Muscle of leg (tissue), 11 donors: ENCODE results near the gene ZNF521. TPM values are rescaled to one million over a fixed set of nuclear protein-coding genes. Genes with fewer than 3 reads are reported as not detected.
A peak's percentile ranks its signal among the peaks of the same experiment; 100 is the strongest.

Experiments
- DNase-seq: peaks from one replicate; pipeline ENCODE4 v3.0.0; 2013
- H3K27ac ChIP-seq: one replicate; pipeline ENCODE4 v1.5.1; 2013; ENCODE audit warnings: mild to moderate bottlenecking, low read length, control low read depth
- H3K27me3 ChIP-seq: one replicate; pipeline ENCODE4 v1.6.1; 2013; ENCODE audit warnings: low read length; ENCODE audit not compliant: control insufficient read depth, insufficient read depth
- H3K36me3 ChIP-seq: one replicate; pipeline ENCODE4 v1.6.1; 2013; ENCODE audit warnings: low read length; ENCODE audit not compliant: control insufficient read depth, insufficient read depth
- H3K4me1 ChIP-seq: one replicate; pipeline ENCODE4 v1.6.1; 2013; ENCODE audit warnings: low read length; ENCODE audit not compliant: control insufficient read depth, insufficient read depth
- H3K4me3 ChIP-seq: one replicate; pipeline ENCODE4 v1.5.1; 2013; ENCODE audit warnings: low read length, control low read depth
- H3K9me3 ChIP-seq: replicated peaks from 2 replicates; pipeline ENCODE4 v1.6.1; 2013; ENCODE audit warnings: low read depth, low read length; ENCODE audit not compliant: control insufficient read depth
- WGBS: methylation state at CpG from one replicate; pipeline ENCODE4 v1.1.5; 2013; ENCODE audit warnings: missing lambda C conversion rate; ENCODE audit not compliant: insufficient coverage; 5-methylcytosine and 5-hydroxymethylcytosine counted together
- polyA plus RNA-seq, 8 donors: library from polyadenylated mRNA; unstranded; fragments of 120-200 nt; gene quantifications; one replicate each; pipeline versions ENCODE4 v1.2.1 to v1.2.3, GENCODE V29; 2013; ENCODE audit warnings: inconsistent platforms in 1 of 8, low replicate concordance in 1 of 8; ENCODE audit not compliant: insufficient read length in 8 of 8, insufficient read depth in 1 of 8
- total RNA-seq: library from RNA; stranded (reverse); fragments of 120-200 nt; gene quantifications from one replicate; pipeline ENCODE4 v1.2.4, GENCODE V29; 2013

The ZNF521 gene
- total and polyA plus RNA-seq, 9 donors: 29.6 to 67.1 (median 46.1) TPM

- peak overlapping the region; percentile 1 for H3K27ac ChIP-seq
- DNase-seq: peak; percentile 62
- WGBS: no CpG with 5 or more reads among the region's 3 CpGs
- no peak overlapping the region for H3K4me3 ChIP-seq
- H3K4me1 ChIP-seq: peaks cover 3% of the 10 kb centered on the region
- peaks cover 3% of the 10 kb centered on the region for H3K36me3 ChIP-seq
- no peaks in the 10 kb centered on the region for H3K9me3 ChIP-seq
- no peaks in the 10 kb centered on the region for H3K27me3 ChIP-seq
These were observed 37.7 kb downstream of the ZNF521 start for GRCh38 chr18:25314151-25314837.

DNA sequence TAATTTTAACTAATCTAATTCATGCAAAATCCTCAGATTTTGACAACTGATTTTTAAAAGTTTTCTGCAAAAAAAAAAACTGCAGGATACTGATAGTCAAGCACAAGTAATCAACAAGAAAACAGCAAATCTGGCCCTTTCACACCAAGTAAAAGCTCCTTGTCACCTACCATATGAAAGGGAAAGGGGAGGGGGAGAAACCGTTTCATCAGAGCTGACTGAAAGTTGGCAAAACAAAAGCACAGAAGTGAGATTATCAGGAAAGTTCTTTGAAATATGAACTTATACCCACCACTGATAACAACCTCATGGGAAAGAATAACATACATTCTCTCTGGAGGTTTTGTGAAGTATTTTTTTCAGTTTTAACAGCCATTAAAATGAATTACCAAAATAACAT, 38.7 kb downstream of the ZNF521 start:
- Histone ChIP-seq H3K9me3 (no peaks in the 10 kb centered on the region), H3K36me3 (peaks cover 3% of the 10 kb centered on the region), H3K27ac (no peak overlapping the region), H3K4me3 (no peak overlapping the region), H3K27me3 (no peaks in the 10 kb centered on the region), H3K4me1 (peaks cover 3% of the 10 kb centered on the region)
- no peak for DNase-seq
- no CpG with 5 or more reads among the region's 1 CpG for WGBS

DNA sequence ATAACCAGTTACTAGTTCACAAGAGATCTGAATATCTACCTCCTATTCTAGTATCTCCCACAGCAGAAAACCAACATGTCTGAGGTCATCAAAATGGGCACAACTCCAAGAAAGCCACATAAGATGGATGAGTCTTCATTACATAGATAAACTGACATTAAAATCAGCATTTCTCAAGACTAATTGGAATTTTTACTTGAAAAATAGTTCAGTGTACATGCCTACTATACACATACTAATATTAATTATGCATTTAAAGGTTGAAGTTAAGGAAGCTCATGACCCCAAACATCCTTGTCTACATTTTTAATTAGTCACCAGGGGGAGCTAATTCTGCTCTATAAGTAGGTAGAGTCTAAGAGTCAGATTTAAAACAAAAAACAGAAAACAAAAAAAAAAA, 41.9 kb downstream of the ZNF521 start:
- Histone ChIP-seq H3K27me3 (no peaks in the 10 kb centered on the region), H3K27ac (no peak overlapping the region), H3K4me1 (peaks cover 3% of the 10 kb centered on the region), H3K9me3 (no peaks in the 10 kb centered on the region), H3K36me3 (no peaks in the 10 kb centered on the region), H3K4me3 (no peak overlapping the region)
- DNase-seq: no peak

DNA sequence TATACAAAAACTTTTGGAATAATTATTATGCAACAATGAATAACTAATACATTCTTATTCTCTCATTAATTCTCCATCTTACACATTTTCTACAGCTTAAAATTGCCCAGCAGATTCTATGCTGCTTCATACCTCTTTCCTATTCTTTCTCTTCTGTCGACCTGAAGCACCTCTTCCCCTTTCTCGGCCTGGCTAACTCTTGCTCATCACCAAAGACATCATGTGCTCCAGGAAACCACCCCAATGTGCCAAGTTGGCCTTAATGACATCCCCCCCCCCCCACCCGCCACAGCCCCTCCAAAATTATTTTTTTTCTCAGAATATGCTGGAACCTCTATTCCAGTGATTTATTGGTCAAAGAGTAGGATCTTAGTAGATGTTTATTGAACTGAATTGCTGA, 43.6 kb downstream of the ZNF521 start:
- Histone ChIP-seq H3K27me3 (no peaks in the 10 kb centered on the region), H3K9me3 (no peaks in the 10 kb centered on the region), H3K36me3 (peaks cover 2% of the 10 kb centered on the region), H3K27ac (no peak overlapping the region), H3K4me1 (no peaks in the 10 kb centered on the region), H3K4me3 (no peak overlapping the region)
- DNase-seq: no peak
- 100% methylated on average over 2 of the region's 3 CpGs for whole genome bisulfite sequencing

- 100% methylated on average over 1 of the region's 1 CpG for WGBS
- Histone ChIP-seq H3K9me3 (no peaks in the 10 kb centered on the region), H3K27ac (no peak overlapping the region), H3K27me3 (no peaks in the 10 kb centered on the region), H3K36me3 (peaks cover 2% of the 10 kb centered on the region), H3K4me1 (no peaks in the 10 kb centered on the region), H3K4me3 (no peak overlapping the region)
- DNase-seq: no peak
These were observed 44.8 kb downstream of the ZNF521 start for GRCh38 chr18:25307192-25307591.

DNA sequence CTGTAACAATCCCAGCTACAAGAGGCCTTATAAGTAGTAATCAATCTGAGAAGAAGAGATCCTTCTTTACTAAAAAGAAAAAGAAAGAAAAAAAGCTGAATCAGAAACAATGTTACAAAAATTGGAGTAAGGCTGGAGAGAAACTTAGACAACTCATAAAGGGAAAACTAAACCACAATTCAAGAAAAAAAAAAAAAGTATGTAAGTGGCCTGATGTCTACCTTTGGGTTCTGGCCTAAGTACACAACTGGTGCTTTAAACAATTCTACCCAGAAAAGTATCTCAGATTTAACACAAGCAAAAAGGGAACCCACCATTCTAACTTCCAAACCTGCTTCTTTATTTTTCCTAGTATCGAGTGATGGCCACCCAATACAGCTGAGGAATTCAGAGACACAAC, 45.3 kb downstream of the ZNF521 start:
- Histone ChIP-seq H3K9me3 (no peaks in the 10 kb centered on the region), H3K4me3 (no peak overlapping the region), H3K27ac (no peak overlapping the region), H3K36me3 (peaks cover 5% of the 10 kb centered on the region), H3K27me3 (no peaks in the 10 kb centered on the region), H3K4me1 (no peaks in the 10 kb centered on the region)
- WGBS: no CpG with 5 or more reads among the region's 1 CpG
- no peak for DNase-seq

GRCh38 chr18:25305584-25305983, 46.4 kb downstream of the ZNF521 start:
- no peak for DNase-seq
- Histone ChIP-seq H3K27ac (no peak overlapping the region), H3K4me1 (no peaks in the 10 kb centered on the region), H3K27me3 (no peaks in the 10 kb centered on the region), H3K4me3 (no peak overlapping the region), H3K9me3 (no peaks in the 10 kb centered on the region), H3K36me3 (peaks cover 8% of the 10 kb centered on the region)

GRCh38 chr18:25300492-25300891, 51.5 kb downstream of the ZNF521 start:
- Histone ChIP-seq H3K9me3 (no peaks in the 10 kb centered on the region), H3K4me3 (no peak overlapping the region), H3K27me3 (no peaks in the 10 kb centered on the region), H3K27ac (no peak overlapping the region), H3K36me3 (peaks cover 8% of the 10 kb centered on the region), H3K4me1 (peaks cover 2% of the 10 kb centered on the region)
- no peak for DNase-seq
- WGBS: no CpG with 5 or more reads among the region's 2 CpGs

DNA sequence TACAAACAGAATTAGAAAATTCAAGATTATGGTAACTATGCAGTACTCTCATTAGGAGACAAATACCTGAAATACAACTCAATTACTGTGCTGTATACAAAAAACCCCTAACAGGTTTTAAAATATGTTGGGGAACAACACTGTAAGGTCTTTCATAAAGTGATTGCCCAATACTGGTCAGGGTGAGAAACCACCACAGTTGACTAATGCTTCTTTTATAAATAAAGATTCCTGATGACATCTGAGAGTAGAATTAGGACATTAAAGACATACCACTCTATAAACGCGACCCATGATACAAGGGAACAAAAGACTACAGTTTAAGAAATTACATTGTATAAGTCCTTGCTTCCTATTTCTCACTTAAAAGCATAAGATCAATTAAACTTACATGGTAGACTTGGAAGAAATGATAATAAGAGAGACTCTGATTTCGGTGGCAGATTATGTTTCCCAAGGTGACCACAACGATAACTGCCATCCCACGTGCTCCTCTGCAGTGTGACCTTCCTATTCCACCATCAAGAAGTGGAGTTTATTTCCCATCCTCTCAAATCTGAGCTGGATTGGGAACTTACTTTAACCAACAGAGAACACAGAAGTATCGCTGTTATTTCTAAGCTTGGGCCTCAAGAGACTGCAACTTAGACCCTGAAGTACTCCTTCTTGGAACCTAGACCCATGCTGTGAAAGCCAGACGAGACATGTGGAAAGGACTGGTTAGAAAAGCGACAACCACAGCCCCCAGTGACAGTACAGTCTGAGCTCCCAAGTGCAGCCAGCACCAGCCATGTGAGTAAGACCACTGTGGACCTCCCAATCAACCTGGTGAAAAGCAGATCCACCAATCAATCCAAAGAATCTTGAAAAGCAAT, 52.3 kb downstream of the ZNF521 start:
- WGBS: 84% methylated on average over 3 of the region's 8 CpGs
- H3K4me3 ChIP-seq: no peak overlapping the region
- peaks cover 2% of the 10 kb centered on the region for H3K4me1 ChIP-seq
- no peaks in the 10 kb centered on the region for H3K27me3 ChIP-seq
- peaks cover 8% of the 10 kb centered on the region for H3K36me3 ChIP-seq
- H3K9me3 ChIP-seq: no peaks in the 10 kb centered on the region
- no peak for DNase-seq
- peak overlapping the region; percentile 23 for H3K27ac ChIP-seq

DNA sequence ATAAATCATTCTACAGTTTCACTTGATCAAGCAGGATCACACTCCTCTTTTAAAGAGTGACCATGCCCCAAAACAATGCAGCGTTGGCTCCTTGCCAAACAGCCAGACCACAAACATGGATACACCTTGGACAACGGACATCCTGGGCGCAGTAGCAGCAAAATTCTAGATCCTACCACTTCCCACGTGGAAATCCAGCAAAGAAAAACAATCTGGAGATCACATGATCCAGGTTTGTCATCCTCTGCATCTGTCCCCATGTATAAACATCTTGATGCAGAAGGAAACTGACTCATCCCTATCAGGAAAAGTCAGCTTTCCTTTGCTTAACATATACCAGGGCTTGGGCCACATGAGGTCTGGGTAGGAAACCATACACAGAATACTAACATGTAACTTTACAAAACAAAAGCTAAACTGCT, 53.1 kb downstream of the ZNF521 start:
- Histone ChIP-seq H3K36me3 (peaks cover 6% of the 10 kb centered on the region), H3K4me1 (peaks cover 2% of the 10 kb centered on the region), H3K4me3 (no peak overlapping the region), H3K9me3 (no peaks in the 10 kb centered on the region), H3K27ac (peak overlapping the region; percentile 54), H3K27me3 (no peaks in the 10 kb centered on the region)
- peak; percentile 47 for DNase-seq
- 87% methylated on average over 4 of the region's 4 CpGs for WGBS
